SKM-1 treated with dmso at 0.1 percent for 144 hours (cell line): ENCODE data around the gene DEFB121.
"Not testable (repeated sequence)": the region's sequence is repeated elsewhere in the genome, so short reads cannot be mapped to it uniquely, and the experiment has no call there.

Experiments used
- DNase-seq: peaks from one replicate; lab custom pipeline; 2025; ENCODE audit not compliant: unreplicated experiment; lab: John Stamatoyannopoulos, UW

The DEFB121 gene, protein sequence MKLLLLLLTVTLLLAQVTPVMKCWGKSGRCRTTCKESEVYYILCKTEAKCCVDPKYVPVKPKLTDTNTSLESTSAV

DNA sequence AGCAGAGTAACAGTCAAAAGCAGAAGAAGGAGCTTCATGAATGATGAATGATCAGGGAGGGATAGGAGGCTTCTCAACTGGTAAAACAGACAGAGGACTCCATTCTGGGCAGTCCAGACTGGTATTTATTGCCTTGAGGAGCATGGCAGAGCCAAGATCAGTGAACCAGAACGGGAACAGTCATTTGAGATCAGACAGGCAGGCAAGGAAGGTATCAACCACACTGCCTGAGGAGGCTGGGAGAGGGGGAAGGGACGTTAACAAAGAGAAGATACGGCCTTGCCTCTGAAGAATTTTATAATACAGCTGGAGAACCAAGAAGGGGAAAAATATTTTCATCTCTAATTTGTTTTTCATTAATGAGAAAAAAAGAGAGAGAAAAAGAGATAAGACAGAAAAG is at the start of gene DEFB121:
TSS of gene DEFB121 (minus strand) at position 101 of the 400 bp plus-strand sequence. CDS start at position 38, 63 bp downstream.
- DNase-seq, result no peak

DNA sequence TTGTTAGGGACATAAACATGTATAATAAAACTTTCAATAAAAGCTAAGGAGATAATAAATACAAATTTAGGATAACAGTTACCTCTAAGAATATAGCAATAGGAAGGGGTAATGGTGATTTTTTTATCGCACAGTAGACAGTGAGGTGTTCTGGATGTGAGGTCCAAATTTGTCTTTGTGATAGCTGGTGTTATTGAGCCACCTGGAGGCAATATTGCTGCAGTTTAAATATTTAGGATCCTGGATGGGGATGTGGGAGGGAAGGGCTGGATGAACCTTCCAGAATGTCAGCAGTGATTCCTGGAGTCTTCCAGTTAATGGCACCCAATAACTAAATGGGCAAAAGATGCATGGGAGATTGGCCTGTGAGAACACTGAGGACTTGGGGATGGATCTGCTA is 48.3 kb upstream of the DEFB121 start:
- no peak for DNase-seq

DNA sequence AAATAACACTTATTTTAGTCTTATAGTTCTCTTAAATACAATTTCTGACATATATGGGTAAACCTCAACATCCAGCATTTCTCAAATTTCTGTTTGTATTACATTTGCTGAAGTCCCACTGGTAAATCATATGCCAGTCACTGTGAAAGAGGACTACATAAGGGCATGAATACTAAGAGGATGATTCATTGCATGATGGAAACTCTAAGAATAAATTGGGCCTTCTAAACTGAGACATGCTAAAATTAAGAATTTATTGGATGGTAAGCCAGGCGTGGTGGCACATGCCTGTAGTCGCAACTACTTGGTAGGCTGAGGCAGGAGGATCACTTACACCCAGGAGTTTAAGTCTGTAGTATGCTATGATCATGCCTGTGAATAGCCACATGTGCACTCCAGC is 46.6 kb upstream of the DEFB121 start:
- DNase-seq, result no peak

DNA sequence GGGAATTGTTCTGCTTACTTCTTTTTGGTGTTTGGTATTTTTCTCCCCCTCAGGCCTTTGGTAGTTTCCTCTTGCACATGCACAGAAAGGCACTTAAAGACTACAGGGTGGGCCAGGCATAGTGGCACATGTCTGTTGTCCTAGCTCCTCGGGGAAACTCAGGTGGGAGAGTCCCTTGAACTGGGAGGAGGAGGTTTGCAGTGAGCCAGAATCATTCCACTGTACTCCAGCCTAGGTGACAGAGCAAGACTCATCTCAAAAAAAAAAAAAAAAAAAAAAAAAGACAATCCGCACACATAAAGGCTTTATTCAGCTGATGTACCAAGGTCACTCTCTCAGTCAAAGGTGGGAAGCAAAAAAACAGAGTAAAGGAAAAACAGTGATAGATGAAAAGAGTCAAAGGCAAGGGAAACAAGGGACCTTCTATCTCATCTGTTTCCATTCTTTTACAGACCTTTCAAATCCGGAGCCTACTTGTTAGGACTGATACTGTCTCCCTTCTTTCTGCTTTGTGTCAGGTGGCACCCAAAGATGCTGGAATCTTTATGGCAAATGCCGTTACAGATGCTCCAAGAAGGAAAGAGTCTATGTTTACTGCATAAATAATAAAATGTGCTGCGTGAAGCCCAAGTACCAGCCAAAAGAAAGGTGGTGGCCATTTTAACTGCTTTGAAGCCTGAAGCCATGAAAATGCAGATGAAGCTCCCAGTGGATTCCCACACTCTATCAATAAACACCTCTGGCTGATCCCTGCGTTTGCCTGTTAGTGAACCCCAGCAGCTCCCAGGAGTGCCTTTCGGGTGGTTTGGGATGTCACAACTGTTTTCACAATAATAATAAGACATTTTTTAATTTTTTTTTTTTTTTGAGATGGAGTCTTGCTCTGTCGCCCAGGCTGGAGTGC is 43.7 kb upstream of the DEFB121 start:
- no peak for DNase-seq

DNA sequence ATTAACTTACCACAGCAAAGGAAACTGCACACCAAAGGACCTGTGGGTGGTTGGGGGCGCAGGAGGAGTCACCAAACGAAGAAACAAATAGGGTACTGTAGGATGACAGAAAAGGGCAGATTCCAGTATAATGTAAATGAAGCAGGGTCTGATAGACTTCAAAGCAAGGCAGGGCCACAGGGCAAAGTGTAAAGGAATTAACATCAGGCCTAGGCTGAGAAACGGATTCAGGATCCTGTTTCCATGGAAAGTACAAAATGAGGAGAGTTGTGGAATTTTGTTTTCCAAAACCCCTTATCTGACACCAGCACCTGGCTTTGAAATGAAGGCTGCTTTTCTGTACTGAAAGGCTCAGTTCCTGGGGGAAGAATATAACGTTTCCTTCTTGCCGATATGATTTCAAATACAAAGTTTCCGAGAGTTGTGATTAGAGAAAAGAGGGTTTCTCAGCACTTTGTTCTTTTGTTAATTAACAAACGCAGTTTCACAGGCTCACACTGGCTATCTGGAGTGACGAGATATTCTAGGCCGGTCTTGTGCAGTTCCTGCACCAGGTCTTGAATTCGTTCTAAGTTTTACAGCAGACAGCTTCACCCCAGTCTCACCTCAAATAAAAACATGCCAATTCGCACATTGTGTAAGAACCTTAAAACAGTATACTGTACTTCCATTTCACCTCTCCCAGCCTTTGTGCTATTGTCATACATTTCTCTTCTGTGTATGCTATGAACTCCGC is 40.2 kb upstream of the DEFB121 start:
- no peak for DNase-seq

DNA sequence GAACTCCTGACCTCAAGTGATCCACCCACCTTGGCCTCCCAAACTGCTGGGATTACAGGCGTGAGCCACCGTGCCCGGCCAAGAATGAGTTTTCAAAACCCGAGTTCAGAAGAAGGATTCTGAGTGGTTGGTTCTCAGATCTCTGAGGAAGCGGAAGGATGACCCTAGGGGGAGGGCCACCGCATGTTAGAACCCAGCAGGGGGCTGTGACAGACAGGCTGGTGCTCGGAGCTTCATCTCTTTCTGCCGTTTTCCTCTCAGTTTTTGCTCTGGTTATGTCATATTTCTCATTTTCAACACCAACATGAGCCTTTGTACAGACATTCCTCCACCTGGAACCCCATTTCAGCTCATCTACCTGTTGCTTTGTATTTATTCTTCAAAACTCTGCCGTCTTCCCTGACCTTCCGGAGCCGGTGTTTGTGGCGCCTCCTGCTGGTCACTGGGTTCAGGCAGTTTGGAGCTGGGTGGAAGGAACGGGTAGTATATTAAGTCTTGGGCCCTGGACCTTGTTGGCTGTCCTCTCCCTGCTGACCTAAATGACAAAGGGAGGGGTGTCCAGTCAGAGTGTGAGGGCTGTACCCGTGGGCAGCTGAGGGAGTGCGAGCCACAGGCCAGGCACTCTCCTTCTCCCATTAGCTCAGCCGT is 34.1 kb upstream of the DEFB121 start, which contains the start of gene DEFB123:
TSS of gene DEFB123 (plus strand) at position 621 of the 648 bp plus-strand sequence. CDS start 67 bp downstream, outside the sequence.
- no peak for DNase-seq

DNA sequence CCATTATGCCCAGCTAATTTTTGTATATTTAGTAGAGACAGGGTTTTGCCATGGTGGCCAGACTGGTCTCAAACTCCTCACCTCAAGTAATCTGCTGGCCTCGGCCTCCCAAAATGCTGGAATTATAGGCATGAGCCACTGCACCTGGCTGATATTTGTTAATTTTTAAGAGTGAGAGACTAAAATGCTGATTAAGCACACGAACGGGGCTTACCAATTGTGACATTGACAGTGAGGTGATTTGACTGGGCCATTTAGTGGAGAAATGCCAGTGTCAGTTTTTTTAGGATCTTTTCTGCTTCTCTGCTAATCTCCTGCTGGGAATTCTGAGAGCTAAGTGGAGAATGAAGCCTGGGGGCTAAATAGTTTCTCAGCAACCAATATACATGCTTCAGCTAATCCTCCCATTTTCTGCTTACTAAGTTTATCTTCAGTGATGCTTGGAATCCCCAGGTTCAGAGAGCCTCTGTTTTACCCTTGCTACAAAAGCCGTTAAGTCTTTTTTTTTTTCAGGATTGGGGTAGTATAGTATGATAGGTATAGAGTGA is 24.6 kb upstream of the DEFB121 start:
- no peak for DNase-seq

DNA sequence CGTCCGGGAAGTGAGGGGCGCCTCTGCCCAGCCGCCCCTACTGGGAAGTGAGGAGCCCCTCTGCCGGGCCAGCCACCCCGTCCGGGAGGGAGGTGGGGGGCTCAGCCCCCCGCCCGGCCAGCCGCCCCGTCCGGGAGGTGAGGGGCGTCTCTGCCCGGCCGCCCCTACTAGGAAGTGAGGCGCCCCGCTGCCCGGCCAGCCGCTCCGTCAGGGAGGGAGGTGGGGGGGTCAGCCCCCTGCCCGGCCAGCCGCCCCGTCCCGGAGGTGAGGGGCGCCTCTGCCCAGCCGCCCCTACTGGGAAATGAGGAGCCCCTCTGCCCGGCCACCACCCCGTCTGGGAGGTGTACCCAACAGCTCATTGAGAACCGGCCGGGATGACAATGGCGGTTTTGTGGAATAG is 21.6 kb upstream of the DEFB121 start:
- DNase-seq, result not testable (repeated sequence)

DNA sequence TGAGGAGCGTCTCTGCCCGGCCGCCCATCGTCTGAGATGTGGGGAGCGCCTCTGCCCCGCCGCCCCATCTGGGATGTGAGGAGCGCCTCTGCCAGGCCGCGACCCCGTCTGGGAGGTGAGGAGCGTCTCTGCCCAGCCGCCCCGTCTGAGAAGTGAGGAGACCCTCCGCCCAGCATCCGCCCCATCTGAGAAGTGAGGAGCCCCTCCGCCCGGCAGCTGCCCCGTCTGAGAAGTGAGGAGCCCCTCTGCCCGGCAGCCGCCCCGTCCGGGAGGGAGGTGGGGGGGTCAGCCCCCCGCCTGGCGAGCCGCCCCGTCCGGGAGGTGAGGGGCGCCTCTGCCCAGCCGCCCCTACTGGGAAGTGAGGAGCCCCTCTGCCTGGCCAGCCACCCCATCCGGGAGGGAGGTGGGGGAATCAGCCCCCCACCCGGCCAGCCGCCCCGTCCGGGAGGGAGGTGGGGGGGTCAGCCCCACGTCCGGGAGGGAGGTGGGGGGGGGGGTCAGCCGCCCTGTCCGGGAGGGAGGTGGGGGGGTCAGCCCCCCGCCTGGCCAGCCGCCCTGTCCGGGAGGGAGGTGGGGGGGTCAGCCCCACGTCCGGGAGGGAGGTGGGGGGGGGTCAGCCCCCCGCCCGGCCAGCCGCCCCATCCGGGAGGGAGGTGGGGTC is 21.0 kb upstream of the DEFB121 start:
- DNase-seq, result not testable (repeated sequence)

DNA sequence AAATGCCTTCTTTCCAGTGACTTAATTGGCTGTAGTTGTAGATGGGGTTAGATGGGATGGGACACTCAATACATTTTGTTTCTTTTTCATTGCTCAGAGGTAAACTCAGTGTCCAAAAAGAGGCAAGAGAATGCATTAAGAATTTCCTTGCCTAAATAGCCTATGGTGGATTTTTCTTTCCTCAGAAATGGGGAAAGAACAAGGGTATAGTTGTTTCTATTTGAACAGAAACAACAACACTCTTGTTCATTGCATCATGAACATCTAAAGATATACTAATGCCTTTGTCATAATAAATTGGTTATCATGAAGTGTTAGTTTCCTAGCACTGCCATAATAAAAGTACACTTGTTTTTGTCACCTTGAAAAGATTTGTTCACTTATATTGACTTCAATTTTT is 19.8 kb upstream of the DEFB121 start:
- no peak for DNase-seq

DNA sequence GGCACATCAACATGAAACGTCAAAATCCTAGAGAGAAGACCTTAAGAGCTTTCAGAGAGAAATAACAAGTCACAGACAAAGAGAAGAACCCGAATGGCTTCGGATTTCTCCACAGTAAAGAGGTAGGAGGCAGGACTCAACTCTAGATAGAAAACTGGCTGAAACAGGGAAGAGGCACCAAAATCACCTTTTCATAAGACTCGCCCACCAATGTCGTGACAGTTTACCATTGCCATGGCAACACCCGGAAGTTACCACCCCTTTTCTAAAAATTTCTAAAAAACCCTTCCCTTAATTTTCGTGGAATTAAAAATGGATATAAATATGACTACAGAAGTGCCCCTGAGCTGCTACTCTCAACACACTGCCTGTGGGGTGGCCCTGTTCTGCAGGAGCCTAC is 12.3 kb upstream of the DEFB121 start:
- DNase-seq, result no peak

DNA sequence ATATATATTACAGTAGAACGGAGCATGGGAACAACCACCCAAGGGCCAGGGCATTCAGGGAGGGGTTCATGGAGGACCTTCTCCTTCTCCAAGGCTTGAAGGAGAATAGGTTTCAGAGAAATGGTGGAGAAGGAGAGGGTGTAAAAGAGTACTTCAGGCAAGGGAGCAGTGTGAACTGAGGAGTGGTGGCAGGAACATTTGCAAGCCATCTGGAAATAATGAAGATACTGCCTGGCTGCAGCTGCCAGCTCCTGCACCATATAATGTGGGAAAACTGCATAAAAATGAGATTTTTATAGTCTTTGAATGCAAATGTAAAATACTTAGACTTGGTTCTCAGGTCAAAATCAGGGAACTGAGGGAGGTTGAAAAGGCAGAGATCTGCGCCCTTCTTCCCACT is 9.6 kb upstream of the DEFB121 start:
- no peak for DNase-seq

DNA sequence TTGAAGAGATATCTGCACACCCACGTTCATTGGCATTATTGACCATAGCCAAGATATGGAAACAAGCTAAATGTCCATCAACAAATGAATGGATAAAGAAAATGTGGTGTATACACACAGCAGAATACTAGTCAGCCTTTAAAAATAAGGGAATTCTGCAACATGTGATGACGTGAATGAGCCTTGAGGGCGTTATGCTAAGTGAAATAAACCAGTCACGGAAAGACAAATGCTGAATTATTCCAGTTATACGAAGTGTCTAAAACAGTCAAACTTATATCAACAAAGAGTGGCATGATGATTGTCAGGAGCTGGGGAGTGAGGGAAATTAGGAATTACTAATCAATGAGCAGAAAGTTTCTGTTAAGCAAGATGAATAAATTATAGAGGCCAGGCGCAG is 8.4 kb upstream of the DEFB121 start:
- DNase-seq, result no peak

DNA sequence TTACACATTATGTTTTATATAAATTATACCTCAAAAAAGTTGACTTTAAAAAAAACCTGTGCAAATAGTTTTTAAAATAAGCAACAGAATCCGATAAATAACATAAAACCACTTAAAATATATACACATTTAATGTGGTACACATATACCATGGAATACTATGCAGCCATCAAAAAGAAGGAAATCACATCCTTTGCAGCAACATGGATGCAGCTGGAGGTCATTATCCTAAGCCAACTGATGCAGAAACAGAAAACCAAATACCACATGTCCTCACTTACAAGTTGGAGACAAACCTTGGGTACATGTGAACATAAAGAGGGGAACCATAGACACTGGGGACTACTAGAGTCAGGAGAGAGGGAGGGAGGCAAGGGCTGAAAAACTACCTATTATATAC is 4.0 kb upstream of the DEFB121 start:
- DNase-seq, result no peak

DNA sequence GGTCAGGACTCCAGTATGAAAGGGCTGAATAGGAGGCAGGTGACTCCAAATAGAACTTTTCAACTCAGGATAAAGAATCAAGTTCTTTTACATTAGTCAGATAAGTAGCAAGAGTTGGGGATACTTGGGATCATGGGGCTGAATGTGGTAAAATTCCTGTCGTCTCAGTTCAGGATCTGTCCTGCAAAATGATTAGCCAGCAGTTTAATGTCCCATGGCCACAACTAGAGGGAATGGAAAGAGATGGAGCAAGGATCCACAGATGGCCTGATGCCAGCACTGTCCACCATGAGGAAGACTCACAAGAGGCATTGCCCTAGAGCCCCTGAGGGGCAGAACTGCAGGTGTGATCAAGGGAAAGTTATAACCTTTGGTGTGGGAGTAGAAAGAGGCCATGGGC is 2.1 kb downstream of the DEFB121 start:
- no peak for DNase-seq

DNA sequence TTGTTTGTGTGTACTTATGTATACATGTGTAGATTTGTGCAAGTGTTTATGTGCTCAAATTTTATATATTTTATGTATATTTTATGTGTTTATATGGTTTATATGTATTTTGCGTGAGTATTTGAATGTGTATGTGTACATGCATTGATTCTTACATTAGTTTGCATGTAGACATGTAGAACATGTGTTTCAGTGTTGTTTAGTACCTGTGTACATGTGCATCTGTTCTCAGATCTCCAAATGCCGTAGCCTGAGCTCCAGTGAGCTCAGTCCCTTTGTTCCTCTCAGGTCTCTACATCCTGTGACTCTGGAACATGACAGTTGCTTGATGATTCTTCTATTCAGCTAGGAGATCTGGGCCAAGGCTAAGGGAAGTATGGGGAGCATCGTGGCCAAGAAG is 11.1 kb downstream of the DEFB121 start:
- no peak for DNase-seq

DNA sequence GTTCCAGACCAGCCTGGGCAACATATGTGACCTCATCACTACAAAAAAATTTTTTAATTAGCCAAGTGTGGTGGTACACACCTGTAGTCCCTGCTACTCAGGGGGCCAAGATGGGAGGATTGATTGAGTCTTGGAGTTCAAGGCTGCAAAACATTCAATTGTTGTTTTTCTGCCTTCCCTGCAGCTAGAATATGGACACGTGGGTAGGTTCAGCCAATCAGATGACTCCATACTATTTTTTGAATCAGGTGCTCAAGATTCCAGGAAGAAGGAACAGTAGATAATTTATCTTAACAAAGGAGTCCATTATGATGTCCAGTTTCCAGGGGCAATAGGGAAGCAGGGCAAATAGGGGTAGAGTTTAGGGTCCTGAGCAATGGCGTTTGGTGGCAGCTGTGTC is 13.2 kb downstream of the DEFB121 start:
- DNase-seq, result no peak

DNA sequence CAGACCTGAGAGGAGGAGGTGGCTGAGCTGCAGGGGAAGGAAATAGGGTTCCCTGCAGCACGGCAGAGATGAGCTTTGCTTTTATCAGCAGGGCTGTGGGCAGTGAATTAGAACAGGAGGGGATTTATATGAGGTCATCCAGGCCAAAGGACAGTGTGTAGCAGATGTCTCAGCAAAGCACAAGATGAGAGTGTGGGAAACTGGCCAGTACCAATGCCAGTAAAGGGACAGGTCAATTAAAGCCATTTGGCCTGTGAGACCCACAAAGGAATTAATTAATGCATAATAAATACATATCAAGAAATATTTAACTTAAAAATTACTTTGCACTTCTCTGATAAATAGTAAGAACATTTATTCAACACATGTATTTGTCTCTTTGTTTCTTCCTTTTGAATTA is 15.5 kb downstream of the DEFB121 start, which contains the start of gene DEFB119:
TSS of gene DEFB119 (minus strand) at position 101 of the 400 bp plus-strand sequence. CDS start 107 bp downstream, outside the sequence.
- DNase-seq, result no peak

DNA sequence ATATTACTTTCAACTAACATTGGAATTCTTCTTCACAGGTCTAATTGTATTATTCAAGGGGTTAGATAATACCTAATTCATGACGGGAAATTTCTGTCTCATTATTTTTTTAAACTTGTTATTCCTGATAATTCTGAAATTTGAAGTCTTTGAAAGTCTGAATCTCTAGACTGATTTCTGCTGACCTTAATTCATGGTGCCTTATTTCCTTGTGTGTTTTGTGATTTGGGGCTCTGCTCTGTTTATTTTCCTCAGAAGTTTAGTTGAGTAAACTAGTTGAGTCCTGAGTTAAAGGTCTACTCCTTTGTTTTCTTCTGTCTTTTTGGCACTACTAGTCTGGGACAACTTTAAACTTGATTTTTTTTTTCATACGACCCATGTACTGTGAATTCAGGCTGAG is 31.7 kb downstream of the DEFB121 start:
- no peak for DNase-seq

DNA sequence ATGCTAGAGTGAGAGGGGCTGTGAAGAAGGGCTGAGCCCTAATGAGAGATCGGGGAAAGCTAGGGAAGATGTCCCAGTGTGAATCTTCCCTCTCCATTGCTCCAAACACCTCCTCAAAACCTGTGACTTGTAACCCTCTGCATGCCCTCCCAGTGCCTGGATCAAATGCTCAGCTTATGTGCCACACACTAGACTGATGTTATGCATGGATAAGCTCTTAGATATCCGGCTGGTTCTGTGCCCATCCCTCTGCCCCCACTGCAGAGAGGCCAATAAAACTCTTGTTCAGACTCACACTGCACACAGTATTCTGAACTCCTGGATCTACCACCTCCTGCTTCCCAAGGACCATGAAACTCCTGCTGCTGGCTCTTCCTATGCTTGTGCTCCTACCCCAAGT is 37.7 kb downstream of the DEFB121 start, which contains the start of gene DEFB118:
TSS of gene DEFB118 (plus strand) at position 301 of the 400 bp plus-strand sequence. CDS start at position 351, 50 bp downstream.
- DNase-seq, result no peak
